ENCODE results near the gene CREBL2.
A peak's percentile ranks its signal among the peaks of the same experiment; 100 is the strongest.
"Not testable (repeated sequence)": the region's sequence is repeated elsewhere in the genome, so short reads cannot be mapped to it uniquely, and the experiment has no call there.

Gene CREBL2

DNA sequence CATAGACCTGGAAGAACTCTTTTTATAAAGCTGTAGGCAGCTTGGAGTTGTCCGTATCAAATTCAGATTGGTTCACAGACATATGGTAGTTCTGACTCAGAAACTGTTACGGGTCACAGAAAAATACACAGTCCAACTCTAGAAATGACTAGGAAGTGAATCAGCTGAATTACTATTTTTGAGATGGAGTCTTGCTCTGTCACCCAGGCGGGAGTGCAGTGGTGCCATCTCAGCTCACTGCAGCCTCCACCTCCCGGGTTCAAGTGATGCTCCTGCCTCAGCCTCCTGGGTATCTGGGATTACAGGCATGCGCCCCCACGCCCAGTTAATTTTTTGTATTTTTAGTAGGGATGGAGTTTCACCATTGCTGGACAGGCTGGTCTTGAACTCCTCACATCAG, 34.3 kb downstream of the CREBL2 start:
- H3K4me1 ChIP-seq (ENCODE audit: control extremely low read depth in 1 of 4, control insufficient read depth in 4 of 4, insufficient read depth in 4 of 4, low read length in 3 of 4); H3K27me3 ChIP-seq (replicated peaks in 2 of 5; ENCODE audit: control insufficient read depth in 4 of 5, insufficient read depth in 5 of 5, low read length in 4 of 5); H3K27ac ChIP-seq (ENCODE audit: insufficient read depth in 1 of 2, low read depth in 1 of 2, low read length in 2 of 2, poor library complexity in 1 of 2, severe bottlenecking in 2 of 2); H3K4me3 ChIP-seq (ENCODE audit: control insufficient read depth in 1 of 7, extremely low read depth in 1 of 7, insufficient read depth in 4 of 7, low read depth in 2 of 7, low read length in 6 of 7); POLR2A ChIA-PET: not testable (repeated sequence)
- CTCF ChIA-PET, result interaction anchor here (0.7 to 3.8 kb wide), 27 partner anchors 9 to 269 kb away, joined by 3 to 24 read pairs (median 5); no protein-coding TSS in a partner anchor
- Histone ChIP-seq H3K9me3 (ENCODE audit: control extremely low read depth in 1 of 5, control insufficient read depth in 4 of 5, insufficient read depth in 2 of 5, low read depth in 1 of 5, low read length in 4 of 5) (peaks cover 1 to 28% (median 17%) of the 10 kb centered on the region in 5 experiments), H3K36me3 (ENCODE audit: control insufficient read depth in 4 of 4, insufficient read depth in 4 of 4, low read length in 3 of 4) (peaks cover 5 to 24% (median 11%) of the 10 kb centered on the region in 4 experiments)
- 75% methylated on average over 4 of the region's 6 CpGs for WGBS (ENCODE audit: insufficient coverage)
- DNase-seq, result peak in 1 of 3 donors; percentile 10

DNA sequence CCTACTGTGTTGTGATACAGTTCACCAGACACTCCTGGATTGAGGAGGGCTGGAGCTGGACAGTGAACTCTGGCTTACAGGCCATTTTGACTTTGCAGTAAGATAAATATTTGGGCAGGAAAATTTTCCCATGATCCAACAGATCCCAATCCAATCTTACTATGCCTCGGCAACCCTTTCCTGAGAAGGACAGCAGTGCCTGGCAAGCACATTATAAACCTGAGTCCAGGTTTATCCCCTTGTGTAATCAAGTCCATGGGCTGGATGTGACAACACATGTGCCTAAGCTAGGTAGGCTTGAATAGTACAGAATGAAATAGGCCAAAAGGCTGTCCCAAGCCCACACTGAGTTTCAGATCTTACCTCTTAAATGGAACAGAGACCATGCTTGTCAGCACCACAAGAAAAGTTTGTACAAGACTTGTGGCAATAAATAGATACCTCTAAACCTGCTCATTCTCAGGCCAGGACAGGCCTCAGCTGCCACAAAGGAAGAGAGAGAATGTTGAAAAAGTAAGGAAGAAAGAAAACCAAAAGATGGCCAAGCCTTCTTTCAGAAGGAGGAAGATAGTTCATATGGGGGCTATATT, 34.9 kb downstream of the CREBL2 start:
- ChIA-PET POLR2A (no interaction called here), CTCF (interaction anchor here (0.9 to 3.8 kb wide), 16 partner anchors 9 to 270 kb away, joined by 3 to 24 read pairs (median 6); no protein-coding TSS in a partner anchor)
- Histone ChIP-seq H3K27ac (ENCODE audit: insufficient read depth in 1 of 2, low read depth in 1 of 2, low read length in 2 of 2, poor library complexity in 1 of 2, severe bottlenecking in 2 of 2) (no peak overlapping the region), H3K4me3 (ENCODE audit: control insufficient read depth in 1 of 7, extremely low read depth in 1 of 7, insufficient read depth in 4 of 7, low read depth in 2 of 7, low read length in 6 of 7) (no peak overlapping the region), H3K36me3 (ENCODE audit: control insufficient read depth in 4 of 4, insufficient read depth in 4 of 4, low read length in 3 of 4) (peaks cover 5 to 22% (median 10%) of the 10 kb centered on the region in 4 experiments), H3K9me3 (ENCODE audit: control extremely low read depth in 1 of 5, control insufficient read depth in 4 of 5, insufficient read depth in 2 of 5, low read depth in 1 of 5, low read length in 4 of 5) (peaks cover 1 to 28% (median 17%) of the 10 kb centered on the region in 5 experiments), H3K4me1 (ENCODE audit: control extremely low read depth in 1 of 4, control insufficient read depth in 4 of 4, insufficient read depth in 4 of 4, low read length in 3 of 4) (no peaks in the 10 kb centered on the region), H3K27me3 (replicated peaks in 2 of 5; ENCODE audit: control insufficient read depth in 4 of 5, insufficient read depth in 5 of 5, low read length in 4 of 5) (no peaks in the 10 kb centered on the region)
- DNase-seq, result no peak
- 100% methylated on average over 1 of the region's 1 CpG for WGBS (ENCODE audit: insufficient coverage)

DNA sequence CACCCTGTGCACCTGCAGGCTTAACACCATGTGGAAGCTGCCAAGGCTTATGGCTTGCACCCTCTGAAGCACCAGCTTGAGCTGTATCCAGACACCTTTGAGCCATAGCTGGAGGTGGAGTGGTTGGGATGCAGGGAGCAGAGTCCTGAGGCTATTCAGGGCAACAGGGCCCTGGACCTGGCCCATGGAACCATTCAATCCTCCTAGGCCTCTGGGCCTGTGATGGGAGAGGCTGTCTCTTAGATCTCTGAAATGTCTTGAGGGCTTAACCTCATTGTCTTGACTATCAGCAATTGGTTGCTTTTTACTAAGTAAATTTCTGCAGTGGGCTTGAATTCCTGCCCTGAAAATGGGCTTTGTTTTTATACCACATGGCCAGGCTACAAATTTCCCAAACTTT, 36.6 kb downstream of the CREBL2 start:
- H3K4me3 ChIP-seq (ENCODE audit: control insufficient read depth in 1 of 7, extremely low read depth in 1 of 7, insufficient read depth in 4 of 7, low read depth in 2 of 7, low read length in 6 of 7), result peak overlapping the region in 1 of 7 experiments; percentile 7
- DNase-seq, result no peak
- peaks cover under 1 to 8% (median 3%) of the 10 kb centered on the region in 4 experiments for H3K36me3 ChIP-seq (ENCODE audit: control insufficient read depth in 4 of 4, insufficient read depth in 4 of 4, low read length in 3 of 4)
- H3K27me3 ChIP-seq (replicated peaks in 2 of 5; ENCODE audit: control insufficient read depth in 4 of 5, insufficient read depth in 5 of 5, low read length in 4 of 5), result no peaks in the 10 kb centered on the region
- ChIA-PET POLR2A (no interaction called here), CTCF (interaction anchor here (1.1 to 3.8 kb wide), 4 partner anchors 17 to 271 kb away, joined by 3 to 24 read pairs (median 12); no protein-coding TSS in a partner anchor)
- no peaks in the 10 kb centered on the region for H3K4me1 ChIP-seq (ENCODE audit: control extremely low read depth in 1 of 4, control insufficient read depth in 4 of 4, insufficient read depth in 4 of 4, low read length in 3 of 4)
- peaks cover 1 to 28% (median 17%) of the 10 kb centered on the region in 5 experiments for H3K9me3 ChIP-seq (ENCODE audit: control extremely low read depth in 1 of 5, control insufficient read depth in 4 of 5, insufficient read depth in 2 of 5, low read depth in 1 of 5, low read length in 4 of 5)
- H3K27ac ChIP-seq (ENCODE audit: insufficient read depth in 1 of 2, low read depth in 1 of 2, low read length in 2 of 2, poor library complexity in 1 of 2, severe bottlenecking in 2 of 2), result no peak overlapping the region

DNA sequence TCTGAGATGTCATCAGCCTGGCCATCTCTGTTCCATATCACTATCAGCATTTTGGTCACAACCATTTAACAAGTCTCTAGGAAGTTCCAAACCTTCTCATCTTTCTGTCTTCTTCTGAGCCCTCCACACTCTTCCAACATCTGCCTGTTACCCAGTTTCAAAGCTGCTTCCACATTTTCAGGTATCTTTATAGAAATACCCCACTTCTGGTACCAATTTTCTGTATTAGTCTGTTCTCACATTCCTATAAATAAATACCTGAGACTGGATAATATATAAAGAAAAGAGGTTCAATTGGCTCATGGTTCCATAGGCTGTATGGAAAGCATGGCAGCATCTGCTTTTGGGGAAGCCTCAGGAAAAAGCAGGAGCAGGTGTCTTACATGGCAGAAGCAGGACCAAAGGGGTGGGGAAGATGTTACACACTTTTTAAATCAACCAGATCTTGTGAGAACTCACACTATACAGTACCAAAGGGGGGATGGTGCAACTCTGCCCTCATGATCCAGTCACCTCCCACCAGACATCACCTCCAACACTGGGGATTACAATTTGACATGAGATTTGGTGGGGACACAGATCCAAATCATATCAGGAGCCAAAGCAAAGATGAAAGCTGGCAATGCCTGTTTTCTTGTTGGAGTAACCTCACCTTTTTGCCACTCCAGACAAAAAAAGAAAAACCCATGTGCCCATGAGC, 37.4 kb downstream of the CREBL2 start:
- H3K27ac ChIP-seq (ENCODE audit: insufficient read depth in 1 of 2, low read depth in 1 of 2, low read length in 2 of 2, poor library complexity in 1 of 2, severe bottlenecking in 2 of 2), result no peak overlapping the region
- no peaks in the 10 kb centered on the region for H3K27me3 ChIP-seq (replicated peaks in 2 of 5; ENCODE audit: control insufficient read depth in 4 of 5, insufficient read depth in 5 of 5, low read length in 4 of 5)
- H3K4me1 ChIP-seq (ENCODE audit: control extremely low read depth in 1 of 4, control insufficient read depth in 4 of 4, insufficient read depth in 4 of 4, low read length in 3 of 4), result no peaks in the 10 kb centered on the region
- no peak overlapping the region for H3K4me3 ChIP-seq (ENCODE audit: control insufficient read depth in 1 of 7, extremely low read depth in 1 of 7, insufficient read depth in 4 of 7, low read depth in 2 of 7, low read length in 6 of 7)
- ChIA-PET CTCF (interaction anchor here (1.1 to 1.4 kb wide), 2 partner anchors 10 to 89 kb away, joined by 3 read pairs; no protein-coding TSS in a partner anchor), POLR2A (no interaction called here)
- H3K9me3 ChIP-seq (ENCODE audit: control extremely low read depth in 1 of 5, control insufficient read depth in 4 of 5, insufficient read depth in 2 of 5, low read depth in 1 of 5, low read length in 4 of 5), result peaks cover 1 to 28% (median 17%) of the 10 kb centered on the region in 5 experiments
- DNase-seq, result no peak
- peaks cover 0 to 3% (median under 1%) of the 10 kb centered on the region in 4 experiments for H3K36me3 ChIP-seq (ENCODE audit: control insufficient read depth in 4 of 4, insufficient read depth in 4 of 4, low read length in 3 of 4)

DNA sequence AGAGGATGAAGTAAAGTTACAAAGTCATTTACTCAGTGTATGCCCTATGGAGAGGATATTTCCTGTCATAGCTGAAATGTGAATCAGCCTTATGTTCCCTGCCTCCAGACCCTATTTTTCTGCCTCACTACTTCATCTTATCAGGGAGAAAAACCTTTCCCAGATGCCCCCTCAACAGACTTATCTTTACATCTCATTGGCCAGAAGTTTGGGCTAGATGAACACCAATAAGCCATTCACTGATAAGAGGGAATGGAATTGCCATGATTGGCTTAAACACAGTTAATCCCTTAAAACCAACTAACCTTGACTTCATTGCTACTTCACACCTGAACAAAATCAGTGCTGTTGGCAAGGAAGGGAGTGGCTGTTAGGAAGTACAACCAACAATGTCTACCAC, 40.1 kb downstream of the CREBL2 start:
- Histone ChIP-seq H3K4me1 (ENCODE audit: control extremely low read depth in 1 of 4, control insufficient read depth in 4 of 4, insufficient read depth in 4 of 4, low read length in 3 of 4) (peaks cover 0 to 3% (median 0%) of the 10 kb centered on the region in 4 experiments), H3K4me3 (ENCODE audit: control insufficient read depth in 1 of 7, extremely low read depth in 1 of 7, insufficient read depth in 4 of 7, low read depth in 2 of 7, low read length in 6 of 7) (no peak overlapping the region), H3K36me3 (ENCODE audit: control insufficient read depth in 4 of 4, insufficient read depth in 4 of 4, low read length in 3 of 4) (no peaks in the 10 kb centered on the region), H3K27me3 (replicated peaks in 2 of 5; ENCODE audit: control insufficient read depth in 4 of 5, insufficient read depth in 5 of 5, low read length in 4 of 5) (no peaks in the 10 kb centered on the region), H3K27ac (ENCODE audit: insufficient read depth in 1 of 2, low read depth in 1 of 2, low read length in 2 of 2, poor library complexity in 1 of 2, severe bottlenecking in 2 of 2) (no peak overlapping the region), H3K9me3 (ENCODE audit: control extremely low read depth in 1 of 5, control insufficient read depth in 4 of 5, insufficient read depth in 2 of 5, low read depth in 1 of 5, low read length in 4 of 5) (peaks cover 1 to 28% (median 17%) of the 10 kb centered on the region in 5 experiments)
- no peak for DNase-seq
- ChIA-PET CTCF (interaction anchor here (0.6 kb wide), 1 partner anchor 54 kb away, joined by 4 read pairs; no protein-coding TSS in a partner anchor), POLR2A (no interaction called here)

DNA sequence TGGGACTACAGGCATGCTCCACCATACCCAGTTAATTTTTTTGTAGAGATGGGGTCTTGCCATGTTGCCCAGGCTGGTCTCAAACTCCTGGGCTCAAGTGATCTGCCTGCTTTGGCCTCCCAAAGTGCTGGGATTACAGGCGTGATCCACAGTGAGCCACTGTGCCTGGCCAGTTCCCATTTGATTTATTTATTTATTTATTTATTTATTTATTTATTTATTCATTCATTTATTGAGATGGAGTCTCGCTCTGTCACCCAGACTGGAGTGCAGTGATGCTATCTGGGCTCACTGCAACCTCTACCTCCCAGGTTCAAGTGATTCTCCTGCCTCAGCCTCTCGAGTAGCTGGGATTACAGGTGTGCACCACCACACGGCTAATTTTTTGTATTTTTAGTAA, 41.0 kb downstream of the CREBL2 start:
- POLR2A ChIA-PET; H3K27ac ChIP-seq (ENCODE audit: insufficient read depth in 1 of 2, low read depth in 1 of 2, low read length in 2 of 2, poor library complexity in 1 of 2, severe bottlenecking in 2 of 2); H3K36me3 ChIP-seq (ENCODE audit: control insufficient read depth in 4 of 4, insufficient read depth in 4 of 4, low read length in 3 of 4); H3K4me3 ChIP-seq (ENCODE audit: control insufficient read depth in 1 of 7, extremely low read depth in 1 of 7, insufficient read depth in 4 of 7, low read depth in 2 of 7, low read length in 6 of 7); H3K4me1 ChIP-seq (ENCODE audit: control extremely low read depth in 1 of 4, control insufficient read depth in 4 of 4, insufficient read depth in 4 of 4, low read length in 3 of 4); DNase-seq; H3K27me3 ChIP-seq (replicated peaks in 2 of 5; ENCODE audit: control insufficient read depth in 4 of 5, insufficient read depth in 5 of 5, low read length in 4 of 5): not testable (repeated sequence)
- WGBS (ENCODE audit: insufficient coverage), result 100% methylated on average over 1 of the region's 4 CpGs
- CTCF ChIA-PET, result interaction anchor here (1.4 to 2.2 kb wide), 2 partner anchors 10 to 15 kb away, joined by 5 to 7 read pairs; no protein-coding TSS in a partner anchor
- H3K9me3 ChIP-seq (ENCODE audit: control extremely low read depth in 1 of 5, control insufficient read depth in 4 of 5, insufficient read depth in 2 of 5, low read depth in 1 of 5, low read length in 4 of 5), result peaks cover 1 to 22% (median 13%) of the 10 kb centered on the region in 5 experiments

DNA sequence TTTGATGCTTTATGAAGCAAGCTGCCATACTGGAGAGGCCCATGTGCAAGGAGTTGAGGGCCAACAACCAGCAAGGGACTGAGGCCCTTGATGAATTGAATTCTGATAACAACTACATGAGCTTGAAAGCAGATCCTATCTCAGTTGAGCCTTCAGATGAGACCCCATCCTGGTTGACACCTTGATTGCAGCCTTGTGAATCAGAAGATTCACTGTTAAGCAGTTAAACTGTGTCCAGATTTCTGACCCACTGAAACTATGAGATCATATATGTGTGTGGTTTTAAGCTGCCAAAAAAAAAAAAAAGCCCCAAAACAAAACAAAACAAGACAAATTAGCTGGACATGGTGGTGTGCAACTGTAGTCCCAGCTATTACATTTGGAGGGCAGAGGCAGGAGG, 42.2 kb downstream of the CREBL2 start:
- CTCF ChIA-PET, result interaction anchor here (1.1 to 4.0 kb wide), 7 partner anchors 8 to 277 kb away, joined by 3 to 21 read pairs (median 5); no protein-coding TSS in a partner anchor
- POLR2A ChIA-PET, result no interaction called here

More for the DNA sequence above, 42.2 kb downstream of the CREBL2 start:
- Histone ChIP-seq H3K36me3 (ENCODE audit: control insufficient read depth in 4 of 4, insufficient read depth in 4 of 4, low read length in 3 of 4) (no peaks in the 10 kb centered on the region), H3K4me3 (ENCODE audit: control insufficient read depth in 1 of 7, extremely low read depth in 1 of 7, insufficient read depth in 4 of 7, low read depth in 2 of 7, low read length in 6 of 7) (no peak overlapping the region), H3K4me1 (ENCODE audit: control extremely low read depth in 1 of 4, control insufficient read depth in 4 of 4, insufficient read depth in 4 of 4, low read length in 3 of 4) (peaks cover 0 to 3% (median 0%) of the 10 kb centered on the region in 4 experiments), H3K27ac (ENCODE audit: insufficient read depth in 1 of 2, low read depth in 1 of 2, low read length in 2 of 2, poor library complexity in 1 of 2, severe bottlenecking in 2 of 2) (no peak overlapping the region), H3K9me3 (ENCODE audit: control extremely low read depth in 1 of 5, control insufficient read depth in 4 of 5, insufficient read depth in 2 of 5, low read depth in 1 of 5, low read length in 4 of 5) (peaks cover 1 to 10% (median 7%) of the 10 kb centered on the region in 5 experiments), H3K27me3 (replicated peaks in 2 of 5; ENCODE audit: control insufficient read depth in 4 of 5, insufficient read depth in 5 of 5, low read length in 4 of 5) (no peaks in the 10 kb centered on the region)
- DNase-seq, result no peak

All from common myeloid progenitor, CD34-positive (primary cell).